ENCODE data around the gene CDH7.

Gene CDH7

GRCh38 chr18:65725251-65726050 lies 25.4 kb upstream of the CDH7 start:
- peak; percentile 59 for TF ChIP-seq CTCF (IDR thresholded peaks at IDR 0.05; ENCODE audit: low read depth, low read length, missing control alignments)
- peak; percentile 5 for DNase-seq (ENCODE audit: low read depth)
- no peak overlapping the region for H3K4me3 ChIP-seq (ENCODE audit: low read depth, low read length)
- in situ Hi-C loops (cut with HindIII; ENCODE audit: low sequenced_read_pairs), result no loop called here

GRCh38 chr18:65735155-65735554 lies 15.7 kb upstream of the CDH7 start:
- no peak for DNase-seq (ENCODE audit: low read depth)
- TF ChIP-seq CTCF (IDR thresholded peaks at IDR 0.05; ENCODE audit: low read depth, low read length, missing control alignments), result no peak
- no peak overlapping the region for H3K4me3 ChIP-seq (ENCODE audit: low read depth, low read length)
- in situ Hi-C loops (cut with HindIII; ENCODE audit: low sequenced_read_pairs), result no loop called here

GRCh38 chr18:65737471-65737955 lies 13.3 kb upstream of the CDH7 start:
- no peak for DNase-seq (ENCODE audit: low read depth)
- in situ Hi-C loops (cut with HindIII; ENCODE audit: low sequenced_read_pairs), result no loop called here
- no peak overlapping the region for H3K4me3 ChIP-seq (ENCODE audit: low read depth, low read length)
- no peak for TF ChIP-seq CTCF (IDR thresholded peaks at IDR 0.05; ENCODE audit: low read depth, low read length, missing control alignments)

GRCh38 chr18:65746936-65747335 lies 3.9 kb upstream of the CDH7 start:
- in situ Hi-C loops (cut with HindIII; ENCODE audit: low sequenced_read_pairs), result no loop called here
- TF ChIP-seq CTCF (IDR thresholded peaks at IDR 0.05; ENCODE audit: low read depth, low read length, missing control alignments), result no peak
- no peak for DNase-seq (ENCODE audit: low read depth)
- H3K4me3 ChIP-seq (ENCODE audit: low read depth, low read length), result no peak overlapping the region

- in situ Hi-C loops (cut with HindIII; ENCODE audit: low sequenced_read_pairs), result no loop called here
- no peak for DNase-seq (ENCODE audit: low read depth)
- H3K4me3 ChIP-seq (ENCODE audit: low read depth, low read length), result no peak overlapping the region
- TF ChIP-seq CTCF (IDR thresholded peaks at IDR 0.05; ENCODE audit: low read depth, low read length, missing control alignments), result no peak
Measured at GRCh38 chr18:65748321-65748720, 2.5 kb upstream of the CDH7 start.

- DNase-seq (ENCODE audit: low read depth), result no peak
- TF ChIP-seq CTCF (IDR thresholded peaks at IDR 0.05; ENCODE audit: low read depth, low read length, missing control alignments), result no peak
- in situ Hi-C loops (cut with HindIII; ENCODE audit: low sequenced_read_pairs), result no loop called here
- peak overlapping the region; percentile 52 for H3K4me3 ChIP-seq (ENCODE audit: low read depth, low read length)
Measured at GRCh38 chr18:65749841-65750240, 971 bp upstream of the CDH7 start.
